HG03457 (cell line): ENCODE results near the gene PNLIPRP1.

Experiments
- ATAC-seq: cut with Tn5 transposase; IDR thresholded peaks from one replicate; pipeline ENCODE4 v1.9.1; 2021; ENCODE audit warnings: moderate number of reproducible peaks; ENCODE audit not compliant: unreplicated experiment

PNLIPRP1 gene

DNA sequence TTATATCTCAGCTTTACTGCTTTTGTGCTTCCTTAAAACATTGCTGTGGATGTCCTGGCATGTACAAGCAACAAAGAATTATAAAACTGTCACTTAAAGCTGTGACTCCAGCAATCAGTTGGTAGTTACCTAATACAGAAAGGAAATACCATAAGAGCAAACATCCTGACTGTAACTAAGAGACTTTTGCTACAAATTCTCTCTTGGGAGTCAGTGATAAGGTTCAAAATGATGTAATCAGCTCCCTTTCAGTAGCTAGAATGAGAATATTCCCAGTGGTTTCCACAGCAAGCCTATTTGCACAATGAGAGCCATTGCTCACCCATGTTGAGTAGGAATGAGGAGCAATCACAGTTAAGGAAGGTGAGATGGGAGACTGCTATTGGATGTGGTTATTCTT is 7.6 kb downstream of the PNLIPRP1 start:
- no peak for ATAC-seq

DNA sequence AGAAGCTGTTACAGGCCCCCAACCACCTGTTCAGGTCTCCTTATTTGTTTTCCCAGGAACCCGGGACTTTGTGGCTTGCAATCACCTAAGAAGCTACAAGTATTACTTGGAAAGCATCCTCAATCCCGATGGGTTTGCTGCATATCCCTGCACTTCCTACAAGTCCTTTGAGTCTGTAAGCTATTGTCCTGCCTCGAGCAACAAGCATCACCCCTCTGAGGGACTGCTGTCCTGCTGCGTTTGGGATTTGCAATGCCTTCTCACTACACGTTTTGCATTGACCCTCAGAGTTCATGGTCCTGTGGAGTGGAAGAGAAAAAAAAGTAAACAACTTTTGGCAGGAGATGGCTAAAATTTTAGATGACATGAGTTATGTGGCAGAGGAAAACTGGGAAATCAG is 9.2 kb downstream of the PNLIPRP1 start:
- ATAC-seq, result no peak

DNA sequence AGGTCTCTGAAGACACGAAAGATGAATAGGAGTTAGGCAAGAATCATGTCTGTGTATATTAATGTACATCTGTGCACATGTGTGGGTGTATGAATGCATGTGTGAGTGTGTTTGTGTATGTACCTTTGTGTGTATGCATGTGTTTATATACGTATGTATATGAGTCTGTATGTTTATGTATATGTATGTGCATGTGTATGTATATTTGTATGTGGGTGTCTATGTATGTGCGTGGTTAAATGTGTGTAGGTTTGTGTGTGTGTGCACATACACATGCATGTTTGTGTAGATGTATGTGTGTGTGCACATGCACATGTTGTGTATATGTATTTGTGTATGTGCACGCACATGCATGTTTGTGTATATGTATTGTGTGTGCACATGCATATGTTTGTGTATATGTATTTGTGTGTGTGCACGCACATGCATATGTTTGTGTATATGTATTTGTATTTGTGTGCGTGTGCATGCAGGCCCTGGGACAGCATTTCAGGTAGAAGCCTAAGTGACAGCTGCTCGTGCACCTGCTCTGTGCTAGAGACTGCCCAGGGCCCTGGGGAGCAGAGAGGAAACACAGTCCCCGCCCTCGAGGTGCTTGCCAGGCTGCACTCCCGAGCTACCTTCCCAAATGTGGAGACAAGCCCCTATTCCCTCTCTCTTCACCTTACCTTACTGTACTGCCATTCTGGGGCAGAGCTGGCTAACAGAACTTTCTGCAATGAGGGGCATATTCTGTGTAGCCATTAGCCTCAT is 12.1 kb downstream of the PNLIPRP1 start:
- ATAC-seq, result no peak

DNA sequence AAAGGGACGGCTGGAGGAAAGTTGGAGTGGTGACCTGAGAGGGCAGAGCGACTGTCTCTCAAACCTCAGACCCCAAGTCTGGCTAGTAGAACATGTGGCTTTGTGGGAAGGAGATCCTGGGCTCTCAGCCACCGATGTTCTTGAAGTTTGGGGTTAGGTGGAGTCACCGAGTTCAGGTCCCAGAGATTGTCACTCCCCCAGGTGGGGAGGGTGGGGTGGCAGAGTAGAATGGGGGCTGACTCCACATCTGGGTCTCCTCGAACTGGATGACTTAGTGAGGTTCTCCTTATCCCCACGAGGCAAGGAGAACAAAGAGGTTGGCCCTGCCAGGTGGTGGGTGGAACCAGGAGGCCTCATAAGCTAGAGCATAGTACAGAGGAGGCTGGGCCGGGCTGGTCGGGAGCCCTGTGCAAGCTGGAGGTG is 15.3 kb downstream of the PNLIPRP1 start:
- no peak for ATAC-seq

DNA sequence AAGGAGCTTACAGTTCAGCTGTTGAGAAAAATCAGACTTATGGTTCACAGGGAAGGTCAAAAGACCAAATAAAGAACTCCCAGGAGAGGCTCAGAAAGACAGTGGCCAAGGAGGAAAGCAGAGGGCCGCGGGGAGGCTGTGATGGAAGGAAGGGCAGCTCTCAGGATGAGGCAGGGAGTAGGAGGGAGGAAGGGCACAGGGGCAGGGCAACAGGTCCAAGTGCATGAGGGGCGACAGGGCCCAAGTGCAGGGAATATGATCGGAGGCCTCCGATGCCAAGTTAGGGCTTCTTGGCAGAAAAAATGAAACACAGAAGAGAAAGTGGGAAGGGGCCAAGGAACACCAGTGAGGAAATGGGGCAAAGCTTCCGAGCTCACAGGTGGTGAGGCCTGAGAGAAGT is 16.6 kb downstream of the PNLIPRP1 start:
- ATAC-seq, result no peak

- no peak for ATAC-seq
These were observed 18.2 kb downstream of the PNLIPRP1 start for GRCh38 chr10:116608686-116609594.

- ATAC-seq, result no peak
These were observed 19.8 kb downstream of the PNLIPRP1 start for GRCh38 chr10:116610443-116611152.

GRCh38 chr10:116611153-116611545 is 20.4 kb downstream of the PNLIPRP1 start:
- ATAC-seq, result no peak

- no peak for ATAC-seq
These were observed 21.5 kb downstream of the PNLIPRP1 start for GRCh38 chr10:116612107-116612769.

- no peak for ATAC-seq
These were observed 22.7 kb downstream of the PNLIPRP1 start for GRCh38 chr10:116613471-116613870.

- ATAC-seq, result no peak
These were observed 24.0 kb downstream of the PNLIPRP1 start for GRCh38 chr10:116614796-116615195.

GRCh38 chr10:116615199-116615776 is 24.5 kb downstream of the PNLIPRP1 start:
- ATAC-seq, result no peak

GRCh38 chr10:116620423-116621400 is 30.0 kb downstream of the PNLIPRP1 start, which contains the start of gene PNLIPRP2:
PNLIPRP2 (plus strand) TSS chr10:116620953.
- ATAC-seq, result no peak

GRCh38 chr10:116621476-116621875 is 30.7 kb downstream of the PNLIPRP1 start:
- no peak for ATAC-seq

DNA sequence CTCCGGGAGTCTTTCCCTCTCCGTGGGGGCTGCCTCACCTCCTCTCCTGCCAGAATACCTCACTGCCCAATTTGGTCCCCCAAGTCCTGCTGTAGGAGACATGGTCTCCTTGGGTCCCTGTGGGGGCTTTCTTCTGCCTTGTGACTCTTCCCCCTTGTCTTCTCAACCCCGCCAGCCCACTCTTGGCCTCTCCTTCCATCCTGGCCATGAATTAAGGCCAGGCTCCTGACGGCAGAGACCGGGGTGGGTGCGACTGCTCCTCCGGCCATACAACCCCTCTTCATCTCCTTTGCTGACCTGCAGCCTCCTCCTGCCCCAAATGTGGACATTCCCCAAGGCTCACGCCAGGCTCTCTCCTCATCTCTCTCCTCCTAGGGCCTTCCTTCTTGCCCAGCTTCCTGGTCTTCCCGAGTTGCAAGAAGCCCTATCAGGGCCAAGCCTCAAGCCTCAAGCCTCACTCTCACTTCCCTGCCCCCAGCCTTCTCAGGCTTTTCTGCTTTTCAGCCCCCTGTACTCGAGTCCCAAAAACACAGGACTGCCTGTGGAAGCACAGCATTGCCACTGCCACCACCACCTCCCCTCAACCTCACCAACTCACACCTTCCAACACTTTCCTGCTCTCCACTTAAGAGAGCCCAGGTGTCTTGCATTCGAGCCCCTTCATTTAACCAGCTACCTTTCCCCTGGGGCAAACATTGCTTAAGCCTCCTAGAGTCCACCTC is 31.3 kb downstream of the PNLIPRP1 start:
- no peak for ATAC-seq

GRCh38 chr10:116625845-116626244 is 35.1 kb downstream of the PNLIPRP1 start:
- no peak for ATAC-seq

GRCh38 chr10:116626815-116627214 is 36.1 kb downstream of the PNLIPRP1 start:
- ATAC-seq, result no peak

DNA sequence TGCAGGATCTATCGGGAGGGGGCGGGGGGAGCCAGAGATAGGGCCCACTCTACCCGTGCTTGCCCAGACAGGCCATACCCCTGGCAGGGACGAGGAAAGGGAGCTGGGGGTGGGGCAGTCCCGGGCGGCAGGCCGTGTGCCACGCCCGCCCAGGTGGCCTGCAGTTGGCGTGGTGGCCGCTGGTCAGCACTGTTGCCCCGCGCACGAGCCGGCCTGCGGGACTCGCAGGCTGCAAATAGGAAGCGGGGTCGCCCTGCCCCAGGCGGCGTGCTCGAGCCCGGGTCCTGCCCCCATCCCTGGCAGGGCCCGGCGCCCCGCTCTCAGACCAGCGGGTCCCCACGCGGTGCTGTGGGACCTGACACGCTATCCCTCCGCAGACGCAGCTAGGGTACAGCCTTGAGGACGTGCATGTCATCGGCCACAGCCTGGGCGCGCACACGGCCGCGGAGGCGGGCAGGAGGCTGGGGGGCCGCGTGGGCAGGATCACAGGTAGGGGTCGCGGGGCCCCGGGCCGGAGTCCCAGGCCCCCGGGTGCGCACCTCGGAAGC is 36.7 kb downstream of the PNLIPRP1 start:
- ATAC-seq, result no peak
